Smooth muscle cell (in vitro differentiated cells): ENCODE data around the gene CTPS2. TPM values are rescaled to one million over a fixed set of nuclear protein-coding genes. Genes with fewer than 3 reads are reported as not detected.
A peak's percentile ranks its signal among the peaks of the same experiment; 100 is the strongest.
"Not testable (repeated sequence)": the region's sequence is repeated elsewhere in the genome, so short reads cannot be mapped to it uniquely, and the experiment has no call there.

Source experiments
- DNase-seq: peaks from one replicate; lab custom pipeline; 2025; ENCODE audit not compliant: unreplicated experiment; lab: John Stamatoyannopoulos, UW
- H2AFZ ChIP-seq: fragments of 200-600 bp; sonication (generic); 2 replicates; pipeline ENCODE4 v1.6.0; 2016; ENCODE audit warnings: antibody characterized with exemption, low read depth, mild to moderate bottlenecking
- H3F3A ChIP-seq: fragments of 200-600 bp; sonication (generic); 2 replicates; pipeline ENCODE4 v1.6.0; 2017; ENCODE audit warnings: antibody characterized with exemption, low read depth
- H3K27ac ChIP-seq: fragments of 200-600 bp; sonication (generic); 2 replicates; pipeline ENCODE4 v1.5.1; 2016; ENCODE audit warnings: low read depth, mild to moderate bottlenecking
- H3K27me3 ChIP-seq: fragments of 200-600 bp; sonication (generic); 2 replicates; pipeline ENCODE4 v1.6.1; 2016; ENCODE audit warnings: low read depth, mild to moderate bottlenecking
- H3K36me3 ChIP-seq: fragments of 200-600 bp; sonication (generic); 2 replicates; pipeline ENCODE4 v1.5.1; 2016; ENCODE audit warnings: low read depth
- H3K4me1 ChIP-seq: fragments of 200-600 bp; sonication (generic); 2 replicates; pipeline ENCODE4 v1.5.1; 2016; ENCODE audit warnings: low read depth
- H3K4me2 ChIP-seq: fragments of 200-600 bp; sonication (generic); 2 replicates; pipeline ENCODE4 v1.6.0; 2016; ENCODE audit warnings: mild to moderate bottlenecking
- H3K4me3 ChIP-seq: fragments of 200-600 bp; sonication (generic); 2 replicates; pipeline ENCODE4 v1.5.1; 2016; ENCODE audit warnings: mild to moderate bottlenecking
- H3K79me2 ChIP-seq: fragments of 200-600 bp; sonication (generic); 2 replicates; pipeline ENCODE4 v1.6.0; 2016; ENCODE audit warnings: low read depth, mild to moderate bottlenecking
- H3K9ac ChIP-seq: fragments of 200-600 bp; sonication (generic); 2 replicates; pipeline ENCODE4 v1.6.0; 2016; ENCODE audit warnings: low read depth
- H3K9me3 ChIP-seq: fragments of 200-600 bp; sonication (generic); replicated peaks from 2 replicates; pipeline ENCODE4 v1.5.1; 2016; ENCODE audit warnings: low read depth
- H4K20me1 ChIP-seq: fragments of 200-600 bp; sonication (generic); 2 replicates; pipeline ENCODE4 v1.6.0; 2016; ENCODE audit warnings: low read depth
- WGBS: methylation state at CpG from one replicate; pipeline ENCODE4 v1.1.7; 2016; ENCODE audit warnings: low lambda C conversion rate; 5-methylcytosine and 5-hydroxymethylcytosine counted together
- polyA plus RNA-seq: library from polyadenylated mRNA; unstranded; fragments of >200 nt; fragmentation: Nextera tagmentation; extraction: Ambion mirVana; gene quantifications from 2 replicates; pipeline ENCODE4 v1.2.1, GENCODE V29; 2016
- total RNA-seq: library from RNA; depleted of rRNA; stranded (reverse); fragments of >200 nt; gene quantifications from 2 replicates; pipeline ENCODE4 v1.2.3, GENCODE V29; 2014
- TF ChIP-seq, protein P1 (sequence below): fragments of 200-600 bp; sonication (generic); IDR thresholded peaks from 2 replicates; pipeline ENCODE4 v1.5.1; 2017; ENCODE audit warnings: borderline replicate concordance, mild to moderate bottlenecking, antibody characterized with exemption; ENCODE audit not compliant: insufficient read depth, poor library complexity, severe bottlenecking

CTPS2 gene, protein sequence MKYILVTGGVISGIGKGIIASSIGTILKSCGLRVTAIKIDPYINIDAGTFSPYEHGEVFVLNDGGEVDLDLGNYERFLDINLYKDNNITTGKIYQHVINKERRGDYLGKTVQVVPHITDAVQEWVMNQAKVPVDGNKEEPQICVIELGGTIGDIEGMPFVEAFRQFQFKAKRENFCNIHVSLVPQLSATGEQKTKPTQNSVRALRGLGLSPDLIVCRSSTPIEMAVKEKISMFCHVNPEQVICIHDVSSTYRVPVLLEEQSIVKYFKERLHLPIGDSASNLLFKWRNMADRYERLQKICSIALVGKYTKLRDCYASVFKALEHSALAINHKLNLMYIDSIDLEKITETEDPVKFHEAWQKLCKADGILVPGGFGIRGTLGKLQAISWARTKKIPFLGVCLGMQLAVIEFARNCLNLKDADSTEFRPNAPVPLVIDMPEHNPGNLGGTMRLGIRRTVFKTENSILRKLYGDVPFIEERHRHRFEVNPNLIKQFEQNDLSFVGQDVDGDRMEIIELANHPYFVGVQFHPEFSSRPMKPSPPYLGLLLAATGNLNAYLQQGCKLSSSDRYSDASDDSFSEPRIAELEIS
- 37.1 and 45.1 TPM in 2 replicates for total RNA-seq
- 19.4 and 20.6 TPM in 2 replicates for polyA plus RNA-seq

DNA sequence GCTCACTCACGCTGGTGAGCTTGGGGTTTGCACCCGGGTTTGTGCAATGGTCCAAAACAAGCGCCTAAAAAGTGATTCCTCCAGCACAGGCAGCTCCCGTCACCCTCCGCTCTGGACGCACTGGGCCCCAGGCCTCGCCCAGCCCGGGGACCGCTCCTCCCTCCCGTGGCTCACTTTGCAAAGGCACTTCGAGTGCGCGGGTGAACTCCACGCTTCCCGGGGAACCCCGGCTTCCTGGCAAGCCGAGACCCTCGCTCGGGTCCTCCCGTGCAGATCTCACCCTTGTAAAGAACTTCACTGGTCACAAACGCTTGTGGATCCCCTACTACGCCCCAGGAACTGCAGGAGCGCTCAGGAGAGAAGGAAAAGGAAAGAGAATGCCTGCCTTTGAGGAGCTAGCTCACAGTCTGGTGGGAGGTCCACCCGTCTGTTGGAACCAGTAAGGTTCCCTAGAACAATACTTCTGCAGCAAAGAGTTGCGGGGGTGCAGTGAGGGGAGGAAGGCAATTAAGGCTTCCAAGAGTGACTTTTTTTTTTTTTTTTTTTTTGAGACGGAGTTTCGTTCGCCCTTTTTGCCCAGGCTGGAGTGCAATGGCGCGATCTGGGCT lies at the start of gene CTPS2:
CTPS2 (minus strand) TSS at position 122 of the 608 bp plus-strand sequence. CDS start 9,767 bp downstream, outside the sequence.
- peak within 1 kb of the TSS; percentile 69 for H3K9ac ChIP-seq
- peaks cover 6% of the 10 kb centered on the region for H3K4me1 ChIP-seq
- H3K4me3 ChIP-seq: peak within 1 kb of the TSS; percentile 86
- TF ChIP-seq, protein P1, sequence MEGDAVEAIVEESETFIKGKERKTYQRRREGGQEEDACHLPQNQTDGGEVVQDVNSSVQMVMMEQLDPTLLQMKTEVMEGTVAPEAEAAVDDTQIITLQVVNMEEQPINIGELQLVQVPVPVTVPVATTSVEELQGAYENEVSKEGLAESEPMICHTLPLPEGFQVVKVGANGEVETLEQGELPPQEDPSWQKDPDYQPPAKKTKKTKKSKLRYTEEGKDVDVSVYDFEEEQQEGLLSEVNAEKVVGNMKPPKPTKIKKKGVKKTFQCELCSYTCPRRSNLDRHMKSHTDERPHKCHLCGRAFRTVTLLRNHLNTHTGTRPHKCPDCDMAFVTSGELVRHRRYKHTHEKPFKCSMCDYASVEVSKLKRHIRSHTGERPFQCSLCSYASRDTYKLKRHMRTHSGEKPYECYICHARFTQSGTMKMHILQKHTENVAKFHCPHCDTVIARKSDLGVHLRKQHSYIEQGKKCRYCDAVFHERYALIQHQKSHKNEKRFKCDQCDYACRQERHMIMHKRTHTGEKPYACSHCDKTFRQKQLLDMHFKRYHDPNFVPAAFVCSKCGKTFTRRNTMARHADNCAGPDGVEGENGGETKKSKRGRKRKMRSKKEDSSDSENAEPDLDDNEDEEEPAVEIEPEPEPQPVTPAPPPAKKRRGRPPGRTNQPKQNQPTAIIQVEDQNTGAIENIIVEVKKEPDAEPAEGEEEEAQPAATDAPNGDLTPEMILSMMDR: no peak
- H3K27me3 ChIP-seq: no peaks in the 10 kb centered on the region
- no peaks in the 10 kb centered on the region for H4K20me1 ChIP-seq
- H2AFZ ChIP-seq: peak within 1 kb of the TSS; percentile 100
- peaks cover 7% of the 10 kb centered on the region for H3K79me2 ChIP-seq
- DNase-seq: peak; percentile 49
- no peaks in the 10 kb centered on the region for H3K36me3 ChIP-seq
- H3K27ac ChIP-seq: peak within 1 kb of the TSS; percentile 38
- H3K4me2 ChIP-seq: peak within 1 kb of the TSS; percentile 95
- 14% methylated on average over 30 of the region's 30 CpGs for WGBS
- H3F3A ChIP-seq: no peaks in the 10 kb centered on the region
- no peaks in the 10 kb centered on the region for H3K9me3 ChIP-seq

DNA sequence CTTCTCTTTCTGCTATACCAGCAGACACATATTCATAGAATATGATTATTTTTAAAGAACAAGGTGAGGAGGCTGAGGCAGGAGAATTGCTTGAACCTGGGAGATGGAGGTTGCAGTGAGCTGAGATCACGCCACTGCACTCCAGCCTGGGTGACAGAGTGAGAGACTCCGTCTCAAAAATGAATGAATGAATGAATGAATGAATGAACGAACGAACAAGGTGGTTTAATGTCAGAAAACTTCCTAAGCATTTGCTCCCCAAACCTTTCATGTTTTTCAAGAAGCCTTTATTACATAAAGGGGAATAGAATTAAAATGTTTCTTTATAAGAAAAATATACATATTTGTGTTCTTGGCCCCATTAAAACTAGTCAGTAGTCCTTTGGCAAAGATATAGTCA lies 49.0 kb upstream of the CTPS2 start:
- not testable (repeated sequence) for H4K20me1 ChIP-seq, H3F3A ChIP-seq, H3K79me2 ChIP-seq, DNase-seq, H3K27ac ChIP-seq, H3K4me2 ChIP-seq, H3K9me3 ChIP-seq, H3K4me3 ChIP-seq, H3K27me3 ChIP-seq, H3K9ac ChIP-seq, H3K4me1 ChIP-seq, H2AFZ ChIP-seq
- peaks cover 31% of the 10 kb centered on the region for H3K36me3 ChIP-seq
- WGBS: 97% methylated on average over 4 of the region's 4 CpGs

DNA sequence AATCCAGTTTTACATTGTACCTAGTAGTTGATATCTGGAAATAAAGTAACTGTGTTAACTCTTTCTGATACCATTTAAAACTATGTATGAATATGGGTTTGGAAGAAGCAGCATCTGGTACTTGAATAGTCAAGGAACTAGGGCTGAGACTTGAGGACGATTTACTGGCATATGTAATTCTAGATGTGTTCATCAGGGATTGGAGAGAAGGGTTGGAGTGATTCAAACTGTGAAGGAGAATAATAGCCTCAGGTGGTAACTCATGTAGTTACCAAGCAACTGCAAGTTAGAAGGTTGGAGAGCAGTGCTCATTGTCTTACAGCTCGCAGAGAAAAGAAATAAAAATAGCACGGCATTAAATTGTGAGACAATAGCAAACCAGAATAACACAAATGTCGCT lies 44.3 kb upstream of the CTPS2 start:
- H3K27ac ChIP-seq: no peak overlapping the region
- H3K36me3 ChIP-seq: peaks cover 42% of the 10 kb centered on the region
- H3K4me1 ChIP-seq: peaks cover 4% of the 10 kb centered on the region
- H3K4me3 ChIP-seq: no peak overlapping the region
- H3K27me3 ChIP-seq: no peaks in the 10 kb centered on the region
- no peaks in the 10 kb centered on the region for H3F3A ChIP-seq
- H3K79me2 ChIP-seq: no peaks in the 10 kb centered on the region
- peaks cover 21% of the 10 kb centered on the region for H4K20me1 ChIP-seq
- 96% methylated on average over 4 of the region's 4 CpGs for WGBS
- no peak overlapping the region for H2AFZ ChIP-seq
- no peak for DNase-seq
- H3K9ac ChIP-seq: no peak overlapping the region
- H3K9me3 ChIP-seq: no peaks in the 10 kb centered on the region
- no peak overlapping the region for H3K4me2 ChIP-seq
- TF ChIP-seq, protein P1: no peak

DNA sequence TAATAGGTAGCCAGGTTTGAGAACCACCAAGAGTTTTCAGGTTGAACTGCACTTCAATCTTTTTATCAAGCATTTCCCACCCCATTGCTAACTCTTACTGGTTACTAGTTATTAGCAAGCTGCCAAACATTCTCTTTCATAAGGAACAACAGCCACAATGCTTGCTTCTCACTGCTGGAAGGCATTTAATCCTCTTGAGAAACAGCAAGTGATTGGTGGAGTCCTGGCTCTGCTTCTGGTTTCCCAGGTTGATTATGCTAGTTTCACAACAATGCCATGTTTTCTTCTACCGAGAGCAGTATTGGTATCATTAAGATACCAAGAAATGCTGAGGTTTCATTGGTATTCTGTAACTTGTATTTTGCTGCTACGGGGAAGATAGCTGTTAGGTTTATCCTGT lies 41.5 kb upstream of the CTPS2 start:
- no peak overlapping the region for H3K9ac ChIP-seq
- H3K9me3 ChIP-seq: no peaks in the 10 kb centered on the region
- TF ChIP-seq, protein P1: no peak
- no peak overlapping the region for H3K4me3 ChIP-seq
- no peak for DNase-seq
- peaks cover 4% of the 10 kb centered on the region for H3K4me1 ChIP-seq
- no peak overlapping the region for H3K27ac ChIP-seq
- no peaks in the 10 kb centered on the region for H3F3A ChIP-seq
- peaks cover 22% of the 10 kb centered on the region for H3K36me3 ChIP-seq
- H2AFZ ChIP-seq: no peak overlapping the region
- H3K4me2 ChIP-seq: no peak overlapping the region
- H3K79me2 ChIP-seq: no peaks in the 10 kb centered on the region
- 91% methylated on average over 2 of the region's 2 CpGs for WGBS
- peaks cover 43% of the 10 kb centered on the region for H4K20me1 ChIP-seq
- no peaks in the 10 kb centered on the region for H3K27me3 ChIP-seq
